HG03521 (cell line): ENCODE results near the gene GLCE.
"Not testable (repeated sequence)": the region's sequence is repeated elsewhere in the genome, so short reads cannot be mapped to it uniquely, and the experiment has no call there.

Experiments used
- ATAC-seq: cut with Tn5 transposase; IDR thresholded peaks from one replicate; pipeline ENCODE4 v1.9.1; 2021; ENCODE audit warnings: mild to moderate bottlenecking, moderate library complexity; ENCODE audit not compliant: unreplicated experiment

Gene GLCE

DNA sequence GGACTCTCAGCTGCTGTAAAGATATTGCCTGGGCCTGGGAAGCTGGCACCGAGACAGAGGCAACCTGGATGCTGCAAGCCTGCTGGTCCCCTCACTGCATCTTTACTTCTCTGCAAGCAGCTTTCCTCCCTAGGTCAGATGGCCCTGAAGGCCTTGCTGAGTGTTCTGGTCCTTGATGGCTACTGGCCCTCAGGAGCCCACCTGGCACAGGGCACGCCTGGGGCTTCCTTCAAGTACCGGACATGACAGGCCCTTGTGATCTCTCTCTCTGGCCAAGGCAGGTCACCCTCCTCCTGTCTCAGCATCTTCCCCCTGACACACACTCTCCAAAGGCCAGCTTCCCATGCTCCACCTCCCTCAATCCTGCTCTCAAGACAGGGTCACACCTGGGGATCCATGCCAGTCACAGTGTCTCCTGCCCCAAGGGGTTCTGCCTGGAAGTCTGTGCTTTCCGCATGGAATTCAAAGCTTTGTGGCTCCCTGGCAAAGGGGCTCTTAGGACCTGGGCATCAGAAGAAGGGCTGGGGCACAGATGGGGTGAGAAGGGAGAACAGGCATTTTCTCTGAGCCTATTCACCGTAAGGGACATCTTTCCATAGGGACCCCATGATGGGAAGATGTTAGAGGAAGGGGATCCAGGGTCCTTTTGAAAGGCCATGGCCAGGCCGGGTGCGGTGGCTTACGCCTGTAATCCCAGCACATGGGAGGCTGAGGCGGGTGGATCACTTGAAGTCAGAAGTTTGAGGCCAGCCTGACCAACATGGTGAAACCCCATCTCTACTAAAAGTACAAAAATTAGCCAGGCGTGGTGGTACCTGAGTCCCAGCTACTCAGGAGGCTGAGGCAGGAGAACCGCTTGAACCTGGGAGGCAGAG lies 133.5 kb downstream of the GLCE start:
- ATAC-seq: no peak

DNA sequence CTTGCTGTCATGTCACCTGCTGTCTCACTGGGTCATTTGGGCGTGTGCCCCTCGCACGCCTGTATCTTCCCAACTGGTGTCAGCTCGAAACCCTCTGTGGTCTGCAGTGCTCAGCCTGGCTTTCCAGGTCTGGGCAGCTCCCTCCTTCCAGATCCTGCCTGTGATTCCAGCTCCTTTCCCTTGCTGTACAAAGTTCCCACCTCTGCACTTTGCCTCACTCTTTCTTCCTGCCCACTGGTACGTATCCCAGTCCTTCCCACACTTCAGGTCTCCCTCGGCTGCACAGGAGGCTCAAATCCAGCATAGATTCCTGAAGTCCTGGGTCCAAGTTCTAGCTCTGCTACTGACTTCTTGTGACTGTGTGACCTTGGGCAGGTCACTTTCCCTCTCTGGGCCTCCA lies 136.2 kb downstream of the GLCE start:
- no peak for ATAC-seq

DNA sequence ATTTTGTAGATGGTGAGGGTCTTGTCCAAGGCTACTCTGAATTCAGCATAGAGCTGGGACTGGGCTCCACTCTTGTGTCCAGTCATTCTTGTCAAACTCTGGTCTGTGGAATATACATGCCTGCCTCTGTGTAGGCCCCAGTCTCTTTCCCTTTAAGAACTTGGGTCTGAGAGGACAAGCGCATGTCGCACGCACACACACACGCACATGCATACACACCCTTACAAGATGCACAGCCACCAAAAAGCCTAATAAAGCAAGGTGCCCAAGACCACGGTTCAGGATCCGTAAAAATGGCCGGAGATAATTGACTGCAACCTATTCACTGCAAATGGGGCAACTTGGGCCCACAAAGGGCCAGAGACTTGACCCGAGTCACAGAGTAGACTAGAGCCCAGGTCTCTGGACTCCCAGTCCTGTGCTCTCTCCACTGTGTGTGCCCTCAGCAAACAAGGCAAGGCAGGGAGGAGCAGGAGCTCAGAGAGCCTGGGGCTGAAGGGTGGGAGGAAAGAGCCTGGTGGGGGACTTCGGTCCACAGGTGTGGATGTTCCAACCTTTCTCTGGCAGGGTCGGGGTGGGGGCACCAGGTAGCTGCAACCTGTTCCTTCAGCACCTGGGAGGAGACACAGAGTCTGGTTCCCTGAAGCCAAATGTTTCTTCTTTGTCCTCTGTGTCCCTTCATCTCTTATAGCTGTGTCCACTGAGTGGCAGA lies 137.4 kb downstream of the GLCE start:
- no peak for ATAC-seq

DNA sequence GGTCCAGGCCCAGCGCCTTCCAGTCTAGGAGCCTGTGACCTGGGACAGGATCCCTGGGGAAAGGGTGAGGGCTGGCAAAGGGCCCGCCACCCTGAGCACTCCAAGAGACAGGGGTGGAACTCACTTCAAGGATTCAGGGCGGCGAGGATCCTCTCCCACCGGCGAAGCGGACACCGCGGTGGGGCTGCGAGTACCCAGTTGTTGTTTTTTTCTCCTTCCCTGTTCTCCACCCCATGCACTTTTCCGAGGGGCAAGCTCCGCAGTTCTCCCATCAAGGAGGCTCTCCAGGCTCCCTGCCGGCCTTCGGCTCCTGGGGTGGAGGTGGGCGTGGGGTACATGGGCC lies 137.9 kb downstream of the GLCE start:
- ATAC-seq: no peak

DNA sequence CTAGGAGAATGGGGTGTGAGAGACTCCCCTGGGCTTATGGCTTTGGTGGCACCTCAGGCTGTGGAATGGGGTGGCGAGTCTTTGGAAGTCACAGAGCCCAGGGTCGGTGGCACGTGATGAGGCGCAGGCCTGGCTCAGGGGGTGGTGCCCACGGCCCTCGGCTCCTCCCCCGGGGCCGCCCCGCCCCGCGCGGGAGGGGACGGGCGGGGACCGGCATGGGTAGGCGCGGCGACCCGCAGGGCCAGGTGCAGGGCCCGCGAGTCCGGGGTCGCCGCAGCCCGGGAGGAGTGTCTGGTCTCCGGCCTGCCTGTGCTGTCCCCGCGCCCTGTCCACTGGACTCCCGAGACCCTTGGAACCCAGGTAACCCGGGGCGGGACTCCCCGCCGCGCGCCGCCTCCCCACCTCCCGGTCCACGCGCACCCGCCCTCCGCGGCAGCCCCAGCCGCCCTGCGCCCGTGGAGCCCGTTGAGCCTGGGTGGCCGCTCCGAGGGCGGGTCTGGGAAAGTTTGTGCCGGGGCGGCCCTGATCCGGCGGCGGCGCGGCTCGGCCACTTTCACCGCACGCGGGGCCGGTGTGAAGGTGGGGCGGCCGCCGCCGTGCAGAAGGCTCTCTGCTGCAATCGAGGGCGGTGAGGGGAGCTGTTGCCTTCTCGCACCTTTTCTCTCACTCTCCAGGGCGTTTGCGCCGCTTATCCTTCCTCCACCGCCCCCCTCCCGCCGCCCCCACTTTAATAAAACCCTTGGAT lies 138.4 kb downstream of the GLCE start, which contains the start of gene PAQR5:
TSS of gene PAQR5 (plus strand) at position 216 of the 745 bp plus-strand sequence. CDS start 61,169 bp downstream, outside the sequence.
- ATAC-seq: no peak

DNA sequence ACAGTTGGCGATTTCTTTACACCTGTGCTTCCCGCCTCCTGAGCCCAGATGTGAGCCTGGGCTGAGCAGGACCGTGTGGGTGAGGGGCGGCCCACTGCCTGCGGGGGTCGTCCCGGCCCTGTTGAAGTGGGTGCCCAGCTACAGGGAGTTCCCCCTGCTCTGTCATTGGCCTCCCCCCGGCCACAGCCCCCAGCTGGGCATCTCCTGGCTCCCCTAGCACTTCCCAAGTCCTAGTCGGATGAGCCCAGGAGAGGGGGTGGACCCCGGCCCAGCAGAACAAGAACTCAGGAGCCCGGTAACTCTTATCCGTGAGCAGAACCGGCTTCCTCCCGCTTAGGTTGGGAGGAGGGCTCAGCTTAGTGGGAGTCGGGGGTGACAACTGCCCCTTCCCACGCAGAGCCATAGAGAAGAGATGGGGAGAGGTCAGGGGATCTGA lies 139.0 kb downstream of the GLCE start:
- no peak for ATAC-seq

DNA sequence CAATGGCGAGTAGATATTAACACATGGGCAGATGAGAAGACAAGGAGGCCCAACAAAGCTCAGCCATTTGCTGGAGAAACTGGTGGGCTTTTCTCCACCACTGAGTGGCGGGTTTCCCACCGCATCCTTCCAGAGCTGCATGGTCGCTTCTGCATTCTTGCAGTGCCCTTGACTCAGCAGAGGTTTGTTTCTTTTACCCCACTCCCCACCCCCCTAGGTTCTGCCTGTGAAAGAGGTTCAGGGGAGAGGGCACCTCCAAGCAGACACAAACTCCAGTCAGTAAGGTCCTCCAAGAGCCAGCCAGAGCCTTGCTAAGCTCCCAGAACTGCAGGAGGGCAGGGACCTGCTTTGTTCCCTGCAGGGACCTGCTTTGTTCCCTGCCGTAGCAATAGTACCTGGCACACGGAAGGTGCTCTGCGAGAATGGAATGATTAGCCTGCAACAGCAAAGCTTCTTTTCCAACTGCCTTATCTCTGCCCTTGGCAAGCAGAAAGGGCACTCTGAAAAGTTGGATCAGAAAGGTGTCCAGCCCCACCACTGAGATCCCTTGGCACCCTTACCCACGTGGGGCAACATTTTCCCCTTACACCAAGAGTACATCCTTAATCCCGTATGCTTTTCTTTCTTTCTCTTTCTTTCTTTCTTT lies 139.6 kb downstream of the GLCE start:
- ATAC-seq: no peak

DNA sequence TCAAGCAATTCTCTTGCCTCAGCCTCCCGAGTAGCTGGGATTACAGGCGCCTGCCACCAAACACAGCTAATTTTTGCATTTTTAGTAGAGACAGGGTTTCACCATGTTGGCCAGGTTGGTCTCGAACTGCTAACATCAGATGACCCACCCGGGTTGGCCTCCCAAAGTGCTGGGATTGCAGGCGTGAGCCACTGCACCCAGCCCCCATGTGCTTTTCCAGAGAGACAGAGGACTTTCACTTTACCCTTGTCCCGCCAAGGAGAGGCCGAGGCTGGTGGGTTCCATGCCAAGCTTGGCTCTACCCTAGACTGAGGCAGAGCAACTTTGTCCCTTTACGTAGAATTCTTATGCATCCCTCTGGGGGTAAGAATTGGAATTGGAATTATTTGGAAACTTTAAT lies 140.7 kb downstream of the GLCE start:
- not testable (repeated sequence) for ATAC-seq

DNA sequence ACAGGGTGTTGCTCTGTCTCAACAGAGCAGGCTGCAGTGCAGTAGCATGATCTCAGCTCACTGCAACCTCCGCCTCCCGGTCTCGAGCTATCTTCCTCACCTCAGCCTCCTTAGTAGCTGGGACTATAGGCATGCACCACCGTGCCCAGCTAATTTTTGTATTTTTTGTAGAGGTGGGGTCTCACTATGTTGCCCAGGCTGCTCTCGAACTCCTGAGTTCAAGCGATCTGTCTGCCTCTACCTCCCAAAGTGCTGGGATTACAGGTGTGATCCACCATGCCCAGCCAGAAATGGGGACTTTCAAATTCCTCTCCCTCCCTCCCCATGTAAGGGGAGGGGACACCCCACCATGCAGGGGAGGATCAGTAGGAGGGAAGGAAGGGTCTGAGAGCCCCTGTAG lies 141.7 kb downstream of the GLCE start:
- not testable (repeated sequence) for ATAC-seq

DNA sequence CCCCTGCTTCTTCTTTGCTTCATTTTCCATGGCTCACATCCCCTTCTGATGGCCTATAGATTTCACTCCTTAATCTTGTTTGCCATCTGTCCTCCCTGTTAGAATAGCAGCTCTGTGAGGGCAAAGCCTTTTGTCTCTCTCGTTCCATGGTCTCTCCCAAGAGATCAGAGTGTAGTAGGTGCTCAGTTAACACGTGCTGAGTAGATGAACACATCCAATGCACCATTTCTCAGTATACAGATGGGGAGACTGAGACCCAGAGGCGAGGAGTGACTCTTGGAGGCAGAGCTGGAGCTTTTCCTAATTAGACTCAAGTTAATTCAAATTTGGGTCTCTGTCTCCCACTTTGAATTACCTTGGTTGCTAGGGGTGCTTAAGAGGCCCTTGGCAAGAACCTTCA lies 142.5 kb downstream of the GLCE start:
- no peak for ATAC-seq

DNA sequence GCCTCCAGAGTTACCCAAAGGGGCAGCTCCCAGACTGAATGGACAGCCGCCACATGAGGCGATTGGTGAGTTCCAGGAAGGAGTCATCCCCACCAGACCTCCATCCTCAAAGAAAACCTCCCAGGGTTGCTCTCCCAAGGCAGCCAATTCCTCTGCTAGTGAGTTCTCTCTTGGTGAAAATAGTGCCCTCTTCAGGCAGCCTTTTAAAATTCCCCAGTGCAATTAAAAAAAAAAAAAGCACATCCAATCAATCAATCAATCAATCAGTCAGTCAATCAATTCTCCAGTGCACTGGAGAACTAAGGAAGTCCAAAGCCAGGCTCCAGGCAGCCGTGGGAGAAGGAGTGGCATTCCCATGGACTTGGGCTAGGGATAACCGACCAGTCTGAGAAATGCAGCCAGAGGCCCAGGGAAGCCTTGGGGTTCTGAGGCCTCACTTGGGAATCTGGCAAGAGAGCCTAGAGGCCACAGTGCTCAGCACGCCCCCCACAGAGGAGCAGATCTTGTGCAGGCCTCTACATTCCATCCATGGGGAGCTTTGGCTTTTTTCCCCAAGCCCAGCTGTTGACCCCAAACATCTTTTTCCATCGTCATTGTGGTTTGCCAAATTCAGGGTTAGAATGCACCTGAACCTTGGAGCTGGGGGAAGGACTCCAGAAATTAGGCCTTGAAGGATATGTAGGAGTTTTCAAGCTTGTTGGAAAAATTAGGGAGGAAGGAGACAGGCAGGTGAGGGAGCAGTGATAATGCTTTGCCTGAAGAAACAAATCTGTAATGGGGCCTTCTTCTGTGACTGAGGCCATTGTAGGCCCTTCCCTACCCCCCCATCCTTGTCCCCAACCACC lies 143.1 kb downstream of the GLCE start:
- no peak for ATAC-seq

DNA sequence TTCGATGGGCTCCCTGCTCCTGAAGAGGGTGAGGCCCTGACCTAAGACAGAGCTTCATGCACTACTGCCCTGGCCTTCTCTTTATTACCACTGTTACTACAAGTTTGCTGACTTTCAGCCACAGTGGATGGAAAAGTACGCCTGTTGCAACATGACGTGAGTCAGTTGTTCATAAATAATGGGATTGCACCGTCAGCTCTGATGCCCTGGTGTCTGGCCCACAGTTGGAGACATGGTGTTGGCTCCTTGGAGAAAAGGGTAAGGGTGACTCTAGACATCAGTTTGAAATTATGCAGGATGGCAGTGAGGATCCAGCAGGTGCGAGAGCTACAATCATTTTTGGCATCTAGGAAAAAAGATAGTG lies 143.7 kb downstream of the GLCE start:
- no peak for ATAC-seq

DNA sequence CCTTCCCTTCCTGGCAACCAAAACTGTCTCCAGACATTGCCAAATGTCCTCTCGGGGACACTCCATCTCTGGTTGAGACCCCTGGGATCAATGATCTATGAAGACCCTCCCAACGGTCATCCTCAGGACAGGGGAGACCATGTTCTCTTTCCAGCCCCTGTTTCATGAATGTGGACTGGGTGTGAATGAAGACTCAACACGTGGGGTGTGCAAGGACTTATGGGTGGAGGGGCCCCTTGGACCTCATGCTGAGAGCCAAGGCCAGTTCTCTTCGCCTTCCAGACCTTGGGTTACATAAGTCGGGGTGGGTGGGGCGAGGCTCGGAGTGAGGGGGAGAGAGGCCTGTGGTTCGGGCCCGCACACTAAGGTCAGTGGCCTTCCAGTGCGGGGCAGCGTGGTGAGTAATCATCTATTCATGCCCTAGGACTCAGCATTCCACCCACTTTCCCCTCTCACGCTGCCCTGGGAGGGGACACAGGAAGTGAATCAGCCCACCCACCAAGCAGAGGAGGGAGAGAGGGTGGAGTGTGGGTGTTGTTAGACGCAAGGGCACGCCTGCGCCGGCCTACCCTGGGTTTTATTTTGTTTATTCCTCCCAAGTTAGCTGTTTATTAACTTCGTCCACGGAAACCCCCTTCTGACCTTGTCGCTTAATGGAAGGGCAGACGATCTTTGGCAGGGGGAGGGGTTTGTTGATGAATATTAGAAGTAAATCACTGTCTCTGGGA lies 144.9 kb downstream of the GLCE start:
- ATAC-seq: no peak

DNA sequence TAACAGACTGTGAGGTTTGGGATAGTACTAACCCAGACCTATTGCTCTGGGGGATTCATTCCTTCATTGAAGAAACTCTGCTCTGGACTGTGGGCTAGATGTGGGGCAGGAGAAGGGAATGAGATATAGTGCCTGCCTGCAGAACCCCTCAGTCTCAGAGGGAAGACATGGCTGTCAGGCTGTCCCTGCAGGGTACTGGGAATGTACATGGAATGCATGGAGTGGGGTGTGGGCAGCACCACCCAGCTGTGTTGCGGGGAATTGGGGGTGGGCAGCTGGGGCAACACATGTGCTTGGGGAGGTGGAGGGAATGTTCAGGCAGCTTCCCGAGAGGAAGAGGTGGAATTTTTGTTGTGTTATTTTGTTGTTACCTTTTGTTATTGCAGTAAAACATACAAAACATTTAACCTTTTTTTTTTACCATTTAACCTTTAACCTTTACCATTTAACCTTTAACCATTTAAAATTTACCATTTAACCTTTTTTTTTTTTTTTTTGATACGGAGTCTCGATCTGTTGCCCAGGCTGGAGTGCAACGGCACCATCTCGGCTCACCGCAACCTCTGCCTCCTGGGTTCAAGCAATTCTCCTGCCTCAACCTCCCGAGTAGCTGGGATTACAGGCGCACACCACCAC lies 145.6 kb downstream of the GLCE start:
- ATAC-seq: no peak

DNA sequence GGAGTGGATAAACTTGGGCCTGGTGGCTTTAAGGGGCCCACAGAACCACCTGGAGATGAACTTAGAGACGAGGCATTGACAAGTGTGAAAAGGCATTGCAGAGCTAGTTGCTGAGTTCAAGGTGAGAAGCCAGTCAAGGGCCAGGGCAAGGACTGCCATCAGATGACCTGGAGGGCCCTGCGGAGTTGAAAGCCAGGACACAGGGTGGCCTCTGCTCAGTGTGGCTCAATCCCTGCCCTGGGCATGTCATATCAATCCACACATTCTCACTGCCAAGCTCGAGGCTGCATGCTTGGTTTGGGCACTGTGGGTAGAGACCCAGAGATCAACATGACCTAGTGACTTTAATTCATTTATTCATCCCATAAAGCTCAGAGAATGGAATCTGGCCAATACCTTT lies 147.5 kb downstream of the GLCE start:
- no peak for ATAC-seq

DNA sequence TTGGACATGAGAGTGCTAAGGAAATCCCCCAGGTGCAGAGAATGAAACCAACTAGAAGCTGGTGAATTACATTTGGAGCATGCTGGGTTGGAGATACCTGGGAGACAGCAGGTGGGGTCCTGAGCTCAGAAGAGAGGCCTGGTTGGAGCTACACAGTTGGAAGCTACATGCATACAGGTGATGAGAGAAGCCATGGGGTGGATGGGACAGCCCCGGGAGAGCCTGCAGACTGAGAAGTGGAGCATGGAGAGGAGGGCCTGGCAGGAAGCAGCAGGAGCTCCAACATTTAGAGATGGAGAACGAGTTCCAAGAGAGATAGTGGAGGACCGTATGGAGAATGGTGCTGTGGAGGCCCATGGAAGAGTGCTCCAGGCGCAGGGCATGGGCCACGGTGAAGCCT lies 148.5 kb downstream of the GLCE start:
- no peak for ATAC-seq

DNA sequence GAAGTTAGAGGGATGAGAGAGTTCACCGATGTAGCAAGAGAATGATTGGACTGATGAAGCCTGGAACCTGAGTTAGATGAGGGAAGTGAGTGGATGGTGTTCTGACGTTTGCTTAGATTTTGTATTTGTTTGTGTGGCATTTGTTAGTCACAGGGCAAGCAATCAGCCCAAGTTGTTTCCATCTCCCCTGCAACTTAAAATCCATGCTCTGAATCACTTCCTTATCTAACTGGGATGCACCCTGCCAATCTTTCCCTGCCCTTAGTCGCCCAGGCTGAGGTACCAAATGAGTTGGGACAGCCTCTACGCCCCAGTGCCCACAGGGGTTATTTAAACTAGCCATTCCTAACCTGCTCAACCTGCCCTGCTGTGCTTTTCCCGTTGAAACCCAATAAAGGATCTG lies 150.9 kb downstream of the GLCE start:
- no peak for ATAC-seq

DNA sequence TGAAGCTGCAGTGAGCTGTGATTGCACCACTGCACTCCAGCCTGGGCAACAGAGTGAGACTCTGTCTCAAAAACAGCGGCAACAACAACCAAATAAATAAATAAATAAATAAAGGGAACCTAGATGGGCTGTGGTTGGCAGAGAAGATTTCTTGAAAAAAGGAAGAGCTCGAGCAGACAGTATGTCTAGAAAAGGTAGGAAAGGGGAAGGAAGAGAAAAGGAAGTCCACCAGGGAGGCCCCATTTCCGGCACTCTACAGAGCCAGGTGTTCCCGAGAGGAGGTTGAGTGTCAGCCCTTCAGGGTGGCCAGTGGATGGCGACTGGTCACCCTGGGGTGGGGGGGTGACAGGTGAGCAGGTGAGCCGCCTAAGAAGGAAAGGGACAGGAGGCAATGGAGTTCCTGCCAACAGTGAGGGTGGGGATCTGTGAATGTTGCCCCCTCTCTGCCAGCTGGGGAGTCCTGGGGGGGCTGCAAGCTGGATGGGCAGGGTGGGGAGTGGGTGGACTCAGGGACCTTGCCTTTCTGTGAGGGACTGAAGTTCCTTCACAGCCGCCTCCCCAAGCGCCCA lies 153.1 kb downstream of the GLCE start:
- no peak for ATAC-seq

DNA sequence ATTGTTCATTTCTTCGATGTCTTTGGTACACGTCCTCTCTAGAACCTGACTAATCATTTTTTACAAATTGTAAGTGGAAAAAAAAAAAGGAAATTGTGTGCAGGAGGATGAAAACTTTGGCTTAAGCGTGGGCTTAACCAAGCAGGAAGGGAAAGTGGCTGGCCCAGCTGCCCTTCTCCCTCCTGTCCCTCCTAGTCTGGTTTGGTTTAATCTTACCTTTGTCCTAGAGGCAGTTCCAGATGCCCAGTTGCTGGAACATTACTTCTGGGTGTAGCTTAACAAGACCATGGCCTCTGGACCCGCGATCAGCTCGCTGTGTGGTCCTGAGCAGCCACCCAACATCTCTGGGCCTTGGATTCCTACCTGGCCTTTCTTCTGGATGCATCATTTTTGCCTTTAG lies 153.7 kb downstream of the GLCE start:
- no peak for ATAC-seq
